ENCODE results near the gene CUBN. TPM values are rescaled to one million over a fixed set of nuclear protein-coding genes. Genes with fewer than 3 reads are reported as not detected.
"Not testable (repeated sequence)": the region's sequence is repeated elsewhere in the genome, so short reads cannot be mapped to it uniquely, and the experiment has no call there.

Gene CUBN
- total RNA-seq, 1 donor from 2014 or later, result 0.89 TPM

DNA sequence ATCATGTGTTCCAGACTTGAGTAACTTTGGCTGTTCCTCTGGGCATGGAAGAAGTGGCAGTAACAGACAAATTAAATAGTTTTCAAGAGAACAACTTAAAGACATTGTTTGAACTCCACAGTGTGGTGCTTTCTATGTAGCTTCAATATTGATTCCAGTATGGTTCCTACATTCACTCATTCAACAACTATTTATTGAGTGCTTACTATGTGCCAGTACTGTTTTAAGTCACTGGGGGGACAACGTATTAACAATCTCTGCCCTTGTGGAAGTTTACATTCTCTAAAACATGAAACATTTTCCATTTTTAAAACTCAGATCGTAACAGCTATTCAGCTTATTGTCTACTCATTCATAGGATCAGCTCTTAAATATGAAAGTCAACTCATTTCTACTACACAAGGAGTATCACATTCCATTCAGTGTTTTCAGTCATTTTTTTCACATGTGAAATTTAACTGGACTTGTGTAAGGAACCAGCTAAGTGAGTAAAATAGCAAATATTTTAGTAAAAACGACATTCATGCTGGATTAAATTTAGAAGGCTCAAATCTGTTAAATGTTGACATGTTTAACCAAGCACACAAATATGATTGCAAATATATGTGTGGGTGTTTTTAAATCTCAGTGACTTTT is 13.6 kb upstream of the CUBN start:
- intact Hi-C loops (cut with micrococcal nuclease), result loop anchor here (10.0 kb wide), 1 partner anchor 62 kb away; the partner anchor contains the start of gene TRDMT1

- intact Hi-C loops (cut with micrococcal nuclease), result loop anchor here (10.0 kb wide), 1 partner anchor 63 kb away; the partner anchor contains the start of gene TRDMT1
Observed at GRCh38 chr10:17141504-17142229, 12.1 kb upstream of the CUBN start.

DNA sequence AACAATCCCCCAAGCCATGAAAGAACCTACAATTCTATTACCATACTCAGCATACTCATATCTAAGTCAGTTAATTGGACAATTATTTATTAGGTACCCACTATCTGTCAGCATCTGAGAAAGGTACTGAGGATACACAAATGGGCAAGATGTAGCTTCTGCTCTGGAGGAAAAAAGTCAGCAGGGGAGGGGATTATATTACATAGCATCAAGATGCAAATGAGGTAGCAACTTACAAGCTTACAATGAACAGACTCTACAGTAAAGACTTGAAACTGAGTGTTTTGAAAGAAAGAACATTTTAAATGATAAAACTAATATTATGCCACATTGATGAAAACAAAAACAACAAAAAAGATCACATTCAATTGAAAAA is 10.8 kb upstream of the CUBN start:
- intact Hi-C loops (cut with micrococcal nuclease), result loop anchor here (10.0 kb wide), 1 partner anchor 64 kb away; the partner anchor contains the start of gene TRDMT1

- intact Hi-C loops (cut with micrococcal nuclease), result no loop called here
Observed at GRCh38 chr10:17138460-17139042, 8.9 kb upstream of the CUBN start.

- intact Hi-C loops (cut with micrococcal nuclease), result no loop called here
Observed at GRCh38 chr10:17134737-17135260, 5.2 kb upstream of the CUBN start.

- intact Hi-C loops (cut with micrococcal nuclease), result no loop called here
Observed at GRCh38 chr10:17134282-17134681, 4.7 kb upstream of the CUBN start.

GRCh38 chr10:17128261-17128660 is 1.4 kb downstream of the CUBN start:
- intact Hi-C loops (cut with micrococcal nuclease), result no loop called here

DNA sequence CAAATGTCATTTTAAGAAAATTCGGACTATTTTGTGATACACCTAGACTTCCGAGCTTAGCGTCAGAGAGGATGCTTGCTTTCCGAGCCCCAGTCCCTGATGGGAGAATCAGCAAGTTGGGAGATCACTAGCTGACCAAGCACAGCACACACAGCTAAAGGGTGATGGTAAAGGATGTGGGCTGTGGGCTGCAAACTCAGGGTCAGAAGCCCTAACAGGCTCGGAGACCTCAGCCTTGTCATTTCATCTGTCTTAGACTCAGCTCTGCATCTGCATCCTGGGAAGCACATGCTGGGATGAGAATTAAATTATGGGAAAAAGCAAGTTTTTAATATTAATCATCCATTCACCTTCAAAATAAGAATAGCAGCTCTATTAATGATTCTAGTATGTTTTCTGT is 3.3 kb downstream of the CUBN start:
- intact Hi-C loops (cut with micrococcal nuclease), result no loop called here

DNA sequence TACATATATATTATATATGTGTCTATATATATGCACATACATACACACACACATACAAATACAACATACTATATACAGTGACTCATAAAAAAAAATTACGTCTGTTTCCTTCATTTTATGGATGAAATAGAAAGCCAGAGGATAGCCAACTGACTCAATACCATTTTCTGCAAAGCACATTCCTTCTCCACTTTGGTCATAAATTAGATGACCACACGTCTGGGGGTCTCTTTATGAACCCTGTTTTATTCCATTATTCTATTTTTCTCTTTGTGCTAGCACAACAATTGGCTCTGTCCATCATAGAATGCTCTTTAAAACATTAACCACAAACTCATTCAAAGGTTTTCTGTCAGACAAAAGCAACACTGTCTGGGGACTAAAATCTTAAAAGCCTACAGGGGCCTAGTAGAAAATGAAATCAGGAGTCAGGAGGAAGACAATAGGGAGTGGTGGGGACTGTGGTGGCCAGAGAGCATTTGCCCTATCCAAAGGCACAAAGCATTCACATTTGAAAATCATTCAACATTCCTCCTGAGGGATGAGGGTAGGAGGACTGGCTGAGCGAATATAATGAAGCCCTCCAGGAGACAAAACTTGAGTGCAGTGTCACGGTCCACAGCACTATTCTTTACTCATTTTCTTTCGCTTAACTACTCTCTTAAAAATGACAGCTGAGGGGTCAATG is 4.3 kb downstream of the CUBN start:
- intact Hi-C loops (cut with micrococcal nuclease), result no loop called here

DNA sequence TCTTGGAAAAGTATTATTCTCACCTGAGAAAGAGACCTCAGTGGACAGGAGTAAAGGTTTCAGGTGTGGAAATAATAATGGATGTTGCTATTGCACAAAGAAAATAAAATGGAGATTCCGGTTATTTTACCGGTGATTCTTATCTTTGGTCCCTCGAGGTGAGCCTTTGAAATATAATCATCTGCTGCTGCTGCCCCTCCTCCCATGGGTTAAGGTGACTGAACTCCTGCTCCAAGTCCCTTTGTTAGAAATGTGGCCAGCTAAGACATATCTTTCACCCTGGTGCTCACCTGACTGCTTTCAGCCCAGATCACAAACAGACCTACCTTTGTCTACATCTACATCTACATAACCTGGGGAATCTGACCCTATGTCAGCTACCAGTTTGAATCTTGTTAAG is 5.7 kb downstream of the CUBN start:
- intact Hi-C loops (cut with micrococcal nuclease), result no loop called here

GRCh38 chr10:17122726-17123661 is 6.6 kb downstream of the CUBN start:
- intact Hi-C loops (cut with micrococcal nuclease), result no loop called here

- intact Hi-C loops (cut with micrococcal nuclease), result no loop called here
Observed at GRCh38 chr10:17122052-17122451, 7.6 kb downstream of the CUBN start.

DNA sequence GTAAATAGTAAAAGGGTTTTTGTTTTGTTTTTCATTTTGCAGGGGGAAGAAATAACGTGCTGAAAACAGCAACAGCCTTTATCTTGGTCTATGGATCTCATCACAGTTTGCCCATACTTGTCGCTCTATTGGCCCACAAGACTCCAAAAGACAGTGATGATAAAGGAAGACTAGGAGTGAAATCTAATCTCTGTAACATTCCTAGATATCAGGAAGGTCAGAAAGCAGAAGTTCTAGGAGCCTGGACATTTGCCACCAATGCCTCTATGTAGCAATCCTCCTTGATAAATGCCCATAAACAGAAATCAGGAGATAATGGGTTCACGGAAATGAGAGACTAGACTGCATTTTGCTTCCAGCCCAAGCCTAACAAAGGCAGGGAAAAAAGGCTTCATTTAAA is 8.9 kb downstream of the CUBN start:
- intact Hi-C loops (cut with micrococcal nuclease), result no loop called here

DNA sequence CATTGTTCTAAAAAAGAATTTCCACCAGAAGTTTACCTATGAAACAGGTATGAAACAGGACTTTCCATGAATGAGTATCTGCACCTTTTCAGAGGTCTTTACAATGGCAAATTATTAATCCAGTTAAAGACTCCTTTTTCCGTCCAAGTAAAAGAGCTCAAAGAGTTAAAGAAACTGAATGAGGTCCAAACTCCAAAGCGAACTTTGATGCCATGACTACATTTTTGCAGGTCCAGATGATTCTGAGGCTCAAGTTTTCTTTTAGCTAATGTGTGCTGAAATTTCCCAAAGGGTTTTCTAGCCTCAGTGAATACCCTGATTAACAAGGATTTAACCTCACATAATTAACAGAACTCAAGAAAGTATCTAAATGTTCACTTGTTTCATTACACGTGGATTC is 9.8 kb downstream of the CUBN start:
- intact Hi-C loops (cut with micrococcal nuclease), result no loop called here

GRCh38 chr10:17116193-17116592 is 13.4 kb downstream of the CUBN start:
- intact Hi-C loops (cut with micrococcal nuclease), result no loop called here

GRCh38 chr10:17115683-17116082 is 13.9 kb downstream of the CUBN start:
- intact Hi-C loops (cut with micrococcal nuclease), result no loop called here

GRCh38 chr10:17114878-17115444 is 14.7 kb downstream of the CUBN start:
- intact Hi-C loops (cut with micrococcal nuclease), result not testable (repeated sequence)

GRCh38 chr10:17113889-17114540 is 15.6 kb downstream of the CUBN start:
- intact Hi-C loops (cut with micrococcal nuclease), result no loop called here

GRCh38 chr10:17113346-17113745 is 16.3 kb downstream of the CUBN start:
- intact Hi-C loops (cut with micrococcal nuclease), result no loop called here

GRCh38 chr10:17112566-17112965 is 17.0 kb downstream of the CUBN start:
- intact Hi-C loops (cut with micrococcal nuclease), result no loop called here
